Measurements from ENCODE around the gene MME.

The MME gene

DNA sequence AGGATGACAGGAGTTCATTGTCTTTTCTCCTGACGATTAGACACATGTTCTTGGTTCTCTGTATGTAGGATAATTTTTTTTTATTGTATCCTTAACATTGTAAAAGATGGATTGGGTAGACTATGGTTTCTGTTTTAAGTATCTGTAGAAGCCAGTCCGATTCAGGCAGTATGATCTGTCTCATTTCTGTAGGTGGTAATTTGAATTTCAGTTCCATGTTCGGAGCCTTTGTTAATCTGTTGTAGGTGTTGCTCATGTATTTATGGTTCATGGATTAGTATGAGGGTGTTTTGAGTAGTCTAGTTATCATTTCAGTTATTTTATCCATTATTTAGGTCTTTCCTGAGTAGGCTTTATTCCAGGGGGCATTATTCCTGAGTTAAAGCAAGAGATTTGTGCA, 32.4 kb upstream of the MME start:
- Histone ChIP-seq H3K14ac (ENCODE audit: low read length in 2 of 2) (no peak overlapping the region), H2BK5ac (ENCODE audit: low read depth, low read length, poor library complexity, severe bottlenecking) (no peak overlapping the region), H3K27me3 (ENCODE audit: control insufficient read depth in 1 of 2, insufficient read depth in 1 of 2, low read length in 2 of 2) (no peaks in the 10 kb centered on the region), H3K4ac (ENCODE audit: low read depth in 1 of 2, low read length in 2 of 2) (no peak overlapping the region), H4K91ac (ENCODE audit: low read length) (no peak overlapping the region), H2AFZ (ENCODE audit: low read depth, low read length) (no peak overlapping the region), H4K8ac (ENCODE audit: low read length) (no peak overlapping the region), H3K9ac (ENCODE audit: low read length) (no peak overlapping the region), H2AK5ac (ENCODE audit: low read length, severe bottlenecking) (no peak overlapping the region), H3K18ac (ENCODE audit: low read depth in 1 of 2, low read length in 2 of 2) (no peak overlapping the region), H3K27ac (ENCODE audit: low read length, poor library complexity, severe bottlenecking) (no peak overlapping the region), H3K4me2 (ENCODE audit: low read length, poor library complexity, severe bottlenecking) (no peak overlapping the region), H3K4me3 (ENCODE audit: insufficient read depth in 1 of 2, low read depth in 1 of 2, low read length in 2 of 2) (no peak overlapping the region), H3K36me3 (ENCODE audit: control insufficient read depth in 1 of 2, insufficient read depth in 2 of 2, low read depth in 1 of 2, low read length in 2 of 2) (no peaks in the 10 kb centered on the region), H2BK120ac (ENCODE audit: low read depth, low read length) (no peak overlapping the region), H3K23ac (ENCODE audit: low read length in 2 of 2) (no peak overlapping the region), H3K9me3 (ENCODE audit: control insufficient read depth, low read length) (peaks cover 14% of the 10 kb centered on the region), H3K79me1 (replicated peaks; ENCODE audit: low read length, poor library complexity, severe bottlenecking) (no peaks in the 10 kb centered on the region), H3K4me1 (ENCODE audit: control insufficient read depth, insufficient read depth, low read depth, low read length) (no peaks in the 10 kb centered on the region), H2BK15ac (ENCODE audit: low read depth, poor library complexity, severe bottlenecking) (no peak overlapping the region), H2BK12ac (ENCODE audit: low read length in 2 of 2) (no peak overlapping the region)
- no peak for DNase-seq
- WGBS: 96% methylated on average over 3 of the region's 3 CpGs

DNA sequence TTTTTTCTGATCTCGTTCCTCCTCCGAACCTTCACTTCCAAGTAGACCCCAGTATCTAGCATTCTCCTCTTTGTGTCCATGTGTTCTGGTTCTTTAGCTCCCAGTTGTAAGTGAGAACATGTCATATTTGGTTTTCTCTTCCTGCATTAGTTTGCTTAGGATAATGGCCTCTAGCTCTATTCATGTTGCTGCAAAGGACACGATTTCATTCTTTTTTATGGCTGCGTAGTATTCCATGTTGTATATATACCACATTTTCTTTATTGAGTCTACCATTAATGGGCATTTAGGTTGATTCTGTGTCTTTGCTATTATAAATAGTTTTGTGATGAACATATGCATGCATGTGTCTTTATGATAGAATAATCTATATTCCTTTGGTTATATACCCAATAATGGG, 30.2 kb upstream of the MME start:
- H3K23ac ChIP-seq (ENCODE audit: low read length in 2 of 2): no peak overlapping the region
- H3K4me2 ChIP-seq (ENCODE audit: low read length, poor library complexity, severe bottlenecking): no peak overlapping the region
- H3K4me3 ChIP-seq (ENCODE audit: insufficient read depth in 1 of 2, low read depth in 1 of 2, low read length in 2 of 2): no peak overlapping the region
- H2AFZ ChIP-seq (ENCODE audit: low read depth, low read length): no peak overlapping the region
- H2BK15ac ChIP-seq (ENCODE audit: low read depth, poor library complexity, severe bottlenecking): no peak overlapping the region
- H3K18ac ChIP-seq (ENCODE audit: low read depth in 1 of 2, low read length in 2 of 2): no peak overlapping the region
- H2BK120ac ChIP-seq (ENCODE audit: low read depth, low read length): no peak overlapping the region
- H3K27me3 ChIP-seq (ENCODE audit: control insufficient read depth in 1 of 2, insufficient read depth in 1 of 2, low read length in 2 of 2): no peaks in the 10 kb centered on the region
- H3K9ac ChIP-seq (ENCODE audit: low read length): no peak overlapping the region
- H4K8ac ChIP-seq (ENCODE audit: low read length): no peak overlapping the region
- H2BK12ac ChIP-seq (ENCODE audit: low read length in 2 of 2): no peak overlapping the region
- no peak overlapping the region for H3K27ac ChIP-seq (ENCODE audit: low read length, poor library complexity, severe bottlenecking)
- no peak overlapping the region for H3K14ac ChIP-seq (ENCODE audit: low read length in 2 of 2)
- H3K9me3 ChIP-seq (ENCODE audit: control insufficient read depth, low read length): peaks cover 18% of the 10 kb centered on the region
- H3K36me3 ChIP-seq (ENCODE audit: control insufficient read depth in 1 of 2, insufficient read depth in 2 of 2, low read depth in 1 of 2, low read length in 2 of 2): no peaks in the 10 kb centered on the region
- no peaks in the 10 kb centered on the region for H3K4me1 ChIP-seq (ENCODE audit: control insufficient read depth, insufficient read depth, low read depth, low read length)
- no peak overlapping the region for H2AK5ac ChIP-seq (ENCODE audit: low read length, severe bottlenecking)
- H3K4ac ChIP-seq (ENCODE audit: low read depth in 1 of 2, low read length in 2 of 2): no peak overlapping the region
- H4K91ac ChIP-seq (ENCODE audit: low read length): no peak overlapping the region
- no peak for DNase-seq
- no peak overlapping the region for H2BK5ac ChIP-seq (ENCODE audit: low read depth, low read length, poor library complexity, severe bottlenecking)
- WGBS: 100% methylated on average over 2 of the region's 4 CpGs
- H3K79me1 ChIP-seq (replicated peaks; ENCODE audit: low read length, poor library complexity, severe bottlenecking): no peaks in the 10 kb centered on the region

DNA sequence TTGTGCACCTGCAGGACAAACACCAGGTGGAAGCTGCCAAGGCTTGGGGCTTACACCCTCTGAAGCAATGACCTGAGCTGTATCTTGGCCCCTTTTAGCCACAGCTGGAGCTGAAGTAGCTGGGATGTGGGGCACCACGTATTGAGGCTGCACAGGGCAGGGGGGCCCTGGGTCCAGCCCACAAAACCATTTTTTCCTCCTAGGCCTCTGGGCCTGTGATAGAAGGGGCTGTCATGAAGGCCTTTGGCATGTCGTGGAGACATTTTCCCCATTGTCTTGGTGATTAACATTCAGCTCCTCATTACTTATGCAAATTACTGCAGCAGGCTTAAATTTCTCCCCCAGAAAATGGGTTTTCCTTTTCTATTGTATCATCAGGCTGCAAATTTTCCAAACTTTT, 27.6 kb upstream of the MME start:
- no peak overlapping the region for H3K23ac ChIP-seq (ENCODE audit: low read length in 2 of 2)
- no peak overlapping the region for H2BK12ac ChIP-seq (ENCODE audit: low read length in 2 of 2)
- no peak overlapping the region for H2AK5ac ChIP-seq (ENCODE audit: low read length, severe bottlenecking)
- no peak overlapping the region for H2BK120ac ChIP-seq (ENCODE audit: low read depth, low read length)
- no peak overlapping the region for H3K4me2 ChIP-seq (ENCODE audit: low read length, poor library complexity, severe bottlenecking)
- no peak overlapping the region for H3K4me3 ChIP-seq (ENCODE audit: insufficient read depth in 1 of 2, low read depth in 1 of 2, low read length in 2 of 2)
- H4K91ac ChIP-seq (ENCODE audit: low read length): no peak overlapping the region
- H2AFZ ChIP-seq (ENCODE audit: low read depth, low read length): no peak overlapping the region
- no peak overlapping the region for H2BK5ac ChIP-seq (ENCODE audit: low read depth, low read length, poor library complexity, severe bottlenecking)
- no peaks in the 10 kb centered on the region for H3K79me1 ChIP-seq (replicated peaks; ENCODE audit: low read length, poor library complexity, severe bottlenecking)
- 72% methylated on average over 2 of the region's 2 CpGs for WGBS
- peaks cover 18% of the 10 kb centered on the region for H3K9me3 ChIP-seq (ENCODE audit: control insufficient read depth, low read length)
- no peak overlapping the region for H3K18ac ChIP-seq (ENCODE audit: low read depth in 1 of 2, low read length in 2 of 2)
- no peak overlapping the region for H3K4ac ChIP-seq (ENCODE audit: low read depth in 1 of 2, low read length in 2 of 2)
- H3K9ac ChIP-seq (ENCODE audit: low read length): no peak overlapping the region
- no peak overlapping the region for H2BK15ac ChIP-seq (ENCODE audit: low read depth, poor library complexity, severe bottlenecking)
- H3K14ac ChIP-seq (ENCODE audit: low read length in 2 of 2): no peak overlapping the region
- no peaks in the 10 kb centered on the region for H3K36me3 ChIP-seq (ENCODE audit: control insufficient read depth in 1 of 2, insufficient read depth in 2 of 2, low read depth in 1 of 2, low read length in 2 of 2)
- DNase-seq: no peak
- no peaks in the 10 kb centered on the region for H3K4me1 ChIP-seq (ENCODE audit: control insufficient read depth, insufficient read depth, low read depth, low read length)
- no peak overlapping the region for H4K8ac ChIP-seq (ENCODE audit: low read length)
- no peak overlapping the region for H3K27ac ChIP-seq (ENCODE audit: low read length, poor library complexity, severe bottlenecking)
- no peaks in the 10 kb centered on the region for H3K27me3 ChIP-seq (ENCODE audit: control insufficient read depth in 1 of 2, insufficient read depth in 1 of 2, low read length in 2 of 2)

DNA sequence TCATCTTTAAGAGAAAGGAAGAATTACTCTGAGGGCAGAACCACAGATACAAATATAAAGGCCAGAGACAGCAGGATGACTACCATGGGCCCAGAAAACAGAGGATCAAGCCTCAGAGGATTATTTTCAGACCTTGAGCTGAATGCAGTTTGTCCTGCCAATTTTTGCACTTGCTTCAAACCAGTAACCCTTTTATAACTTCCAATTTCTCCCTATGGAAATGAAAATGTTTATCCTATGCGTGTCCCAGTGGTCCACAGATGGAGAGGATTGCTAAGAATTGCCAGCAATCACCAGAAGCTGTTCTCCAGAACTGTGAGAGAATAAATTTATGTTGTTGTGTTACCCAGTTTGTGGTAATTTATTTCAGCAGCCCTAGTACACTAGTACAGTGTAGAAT, 26.4 kb upstream of the MME start:
- Histone ChIP-seq H3K23ac (ENCODE audit: low read length in 2 of 2) (no peak overlapping the region), H3K18ac (ENCODE audit: low read depth in 1 of 2, low read length in 2 of 2) (no peak overlapping the region), H3K9me3 (ENCODE audit: control insufficient read depth, low read length) (peaks cover 18% of the 10 kb centered on the region), H2BK120ac (ENCODE audit: low read depth, low read length) (no peak overlapping the region), H3K9ac (ENCODE audit: low read length) (no peak overlapping the region), H3K14ac (ENCODE audit: low read length in 2 of 2) (no peak overlapping the region), H3K4me3 (ENCODE audit: insufficient read depth in 1 of 2, low read depth in 1 of 2, low read length in 2 of 2) (no peak overlapping the region), H4K8ac (ENCODE audit: low read length) (no peak overlapping the region), H2AFZ (ENCODE audit: low read depth, low read length) (no peak overlapping the region), H3K36me3 (ENCODE audit: control insufficient read depth in 1 of 2, insufficient read depth in 2 of 2, low read depth in 1 of 2, low read length in 2 of 2) (no peaks in the 10 kb centered on the region), H3K4me1 (ENCODE audit: control insufficient read depth, insufficient read depth, low read depth, low read length) (no peaks in the 10 kb centered on the region), H3K27ac (ENCODE audit: low read length, poor library complexity, severe bottlenecking) (no peak overlapping the region), H3K4me2 (ENCODE audit: low read length, poor library complexity, severe bottlenecking) (no peak overlapping the region), H3K27me3 (ENCODE audit: control insufficient read depth in 1 of 2, insufficient read depth in 1 of 2, low read length in 2 of 2) (no peaks in the 10 kb centered on the region), H2BK12ac (ENCODE audit: low read length in 2 of 2) (no peak overlapping the region), H2BK15ac (ENCODE audit: low read depth, poor library complexity, severe bottlenecking) (no peak overlapping the region), H2BK5ac (ENCODE audit: low read depth, low read length, poor library complexity, severe bottlenecking) (no peak overlapping the region), H4K91ac (ENCODE audit: low read length) (no peak overlapping the region), H3K4ac (ENCODE audit: low read depth in 1 of 2, low read length in 2 of 2) (no peak overlapping the region), H2AK5ac (ENCODE audit: low read length, severe bottlenecking) (no peak overlapping the region), H3K79me1 (replicated peaks; ENCODE audit: low read length, poor library complexity, severe bottlenecking) (no peaks in the 10 kb centered on the region)
- DNase-seq: no peak
- WGBS: 100% methylated on average over 1 of the region's 1 CpG

Data from mesenchymal stem cell (in vitro differentiated cells and primary cell).